Ovary (tissue), 9 donors: Measurements from ENCODE around the gene CRHR2. TPM values are rescaled to one million over a fixed set of nuclear protein-coding genes. Genes with fewer than 3 reads are reported as not detected.

Experiments
- DNase-seq, 5 donors: peaks; one replicate each; pipeline ENCODE4 v3.0.0-alpha.2; 2019 to 2020
- H3K27ac ChIP-seq, 2 donors: fragments of 200-600 bp; one replicate each; pipeline versions ENCODE4 v1.5.1 to v1.8.0; 2019 to 2022
- H3K27me3 ChIP-seq: fragments of 200-600 bp; one replicate; pipeline ENCODE4 v1.8.0; 2022
- H3K36me3 ChIP-seq: fragments of 200-600 bp; sonication (generic); one replicate; pipeline ENCODE4 v1.5.1; 2019
- H3K4me1 ChIP-seq: one replicate; pipeline ENCODE4 v1.8.1; 2013; ENCODE audit warnings: mild to moderate bottlenecking, moderate library complexity; ENCODE audit not compliant: insufficient read depth
- H3K4me3 ChIP-seq: fragments of 200-600 bp; sonication (generic); one replicate; pipeline ENCODE4 v1.5.1; 2017
- H3K9me3 ChIP-seq, 2 donors: fragments of 200-600 bp in 1 of 2; sonication (generic) in 1 of 2; one replicate each; pipeline versions ENCODE4 v1.5.1 to v1.8.1; 2013 to 2019; ENCODE audit warnings: mild to moderate bottlenecking in 1 of 2, moderate library complexity in 1 of 2
- CTCF ChIP-seq, 3 donors: fragments of 450-650 bp in 2 of 3; fragments of 200-600 bp in 1 of 3; IDR thresholded peaks; one replicate each; pipeline versions ENCODE4 v1.5.1 to v1.8.0; 2016 to 2022; ENCODE audit warnings: antibody characterized with exemption in 3 of 3, mild to moderate bottlenecking in 1 of 3
- EP300 ChIP-seq: sonication (generic); formaldehyde crosslinking; IDR thresholded peaks from one replicate; pipeline ENCODE4 v1.6.1; 2017; ENCODE audit warnings: antibody characterized with exemption
- POLR2A ChIP-seq: fragments of 450-650 bp; IDR thresholded peaks from one replicate; pipeline ENCODE4 v1.6.1; 2017; ENCODE audit warnings: antibody characterized with exemption, mild to moderate bottlenecking, moderate library complexity
- WGBS, 3 donors: extraction: QIAGEN DNeasy Blood & Tissue Kit in 1 of 3; methylation state at CpG; one replicate each; pipeline versions ENCODE4 v1.1.5 to v1.1.7; 2013 to 2017; 5-methylcytosine and 5-hydroxymethylcytosine counted together
- intact Hi-C, 4 donors: fragments of 100-400 bp; cut with DNase I; formaldehyde crosslinking; loops; one replicate each; pipeline versions ENCODE4 v1.11.0 to v1.15.1; 2022 to 2023
- polyA plus RNA-seq, 2 donors: library from polyadenylated mRNA; stranded (reverse); fragments of 200-250 nt in 1 of 2; fragments of 350-450 nt in 1 of 2; fragmentation: Illumina TruSeq in 1 of 2; extraction: RNeasy Lipid Tissue Mini Kit (QIAGEN cat#74804) in 1 of 2; gene quantifications; one replicate each; pipeline ENCODE4 v1.2.3, GENCODE V29; 2013 to 2014
- total RNA-seq, 7 donors: library from RNA; depleted of rRNA in 2 of 7; stranded (reverse); fragments of >200 nt in 2 of 7; fragmentation: NEBNext Ultra II Directional in 3 of 7; extraction: Animal tissue kit (Norgen Biotek cat#: 25700) in 3 of 7; gene quantifications; one replicate each; pipeline versions ENCODE4 v1.1.0 to v1.2.4, GENCODE V29; 2016 to 2023
- donor health status: DM: no; HTN: no; CAD: no; lungs with moderate emphysema.
- donor health status: DM: no; HTN: no; CAD: no.
- donor health status: Bipolar disorder and iron deficiency.
- donor health status: DM: yes; HTN: yes; CAD: no.
- donor health status: DM: no; HTN: no; CAD: no.
- donor health status: DM: yes; HTN: yes; CAD: no.

Gene CRHR2
- total and polyA plus RNA-seq, 9 donors, result 0.08 to 1.1 (median 0.77) TPM; not detected in 4

GRCh38 chr7:30648744-30649540 is 33.3 kb downstream of the CRHR2 start:
- Histone ChIP-seq H3K9me3 (no peaks in the 10 kb centered on the region), H3K4me3 (no peak overlapping the region), H3K27ac (no peak overlapping the region), H3K27me3 (no peaks in the 10 kb centered on the region), H3K36me3 (no peaks in the 10 kb centered on the region), H3K4me1 (no peaks in the 10 kb centered on the region)
- intact Hi-C loops, result no loop called here
- WGBS, 3 donors, result 85 to 92% (median 87%) methylated on average over 15 of the region's 15 CpGs
- TF ChIP-seq EP300 (no peak), CTCF (IDR thresholded peaks at IDR 0.05) (no peak), POLR2A (no peak)
- DNase-seq, result no peak

GRCh38 chr7:30647589-30648364 is 34.5 kb downstream of the CRHR2 start:
- Histone ChIP-seq H3K27ac (no peak overlapping the region), H3K9me3 (no peaks in the 10 kb centered on the region), H3K4me1 (no peaks in the 10 kb centered on the region), H3K27me3 (no peaks in the 10 kb centered on the region), H3K4me3 (no peak overlapping the region), H3K36me3 (no peaks in the 10 kb centered on the region)
- WGBS, 3 donors, result 63 to 83% (median 70%) methylated on average over 10 of the region's 10 CpGs
- no peak for TF ChIP-seq CTCF (IDR thresholded peaks at IDR 0.05)
- no peak for TF ChIP-seq EP300
- TF ChIP-seq POLR2A, result no peak
- intact Hi-C loops, result no loop called here
- no peak for DNase-seq

GRCh38 chr7:30646154-30646553 is 36.1 kb downstream of the CRHR2 start:
- TF ChIP-seq POLR2A (no peak), EP300 (no peak), CTCF (IDR thresholded peaks at IDR 0.05) (no peak)
- intact Hi-C loops, result no loop called here
- WGBS, 3 donors, result 90 to 95% (median 90%) methylated on average over 12 of the region's 12 CpGs

GRCh38 chr7:30645661-30646060 is 36.6 kb downstream of the CRHR2 start:
- no peak for TF ChIP-seq CTCF (IDR thresholded peaks at IDR 0.05)
- no peak for TF ChIP-seq EP300
- TF ChIP-seq POLR2A, result no peak
- H3K36me3 ChIP-seq, result no peaks in the 10 kb centered on the region
- no peak overlapping the region for H3K27ac ChIP-seq
- H3K9me3 ChIP-seq, result no peaks in the 10 kb centered on the region
- H3K4me3 ChIP-seq, result no peak overlapping the region
- H3K4me1 ChIP-seq, result no peaks in the 10 kb centered on the region
- 83 to 89% (median 89%) methylated on average over 3 of the region's 3 CpGs for WGBS, 3 donors
- intact Hi-C loops, result no loop called here
- DNase-seq, result no peak
- H3K27me3 ChIP-seq, result no peaks in the 10 kb centered on the region

More at GRCh38 chr7:30646154-30646553, 36.1 kb downstream of the CRHR2 start:
- no peak overlapping the region for H3K4me3 ChIP-seq
- H3K27ac ChIP-seq, result no peak overlapping the region
- no peaks in the 10 kb centered on the region for H3K27me3 ChIP-seq
- H3K4me1 ChIP-seq, result no peaks in the 10 kb centered on the region
- no peak for DNase-seq
- no peaks in the 10 kb centered on the region for H3K9me3 ChIP-seq
- no peaks in the 10 kb centered on the region for H3K36me3 ChIP-seq
